CD14-positive monocyte (primary cell): ENCODE measurements around the gene NLE1. TPM values are rescaled to one million over a fixed set of nuclear protein-coding genes. Genes with fewer than 3 reads are reported as not detected.

Experiments
- DNase-seq, 3 donors: peaks; one replicate each; pipeline ENCODE4 v3.0.0-alpha.2; 2011 to 2022
- H2AFZ ChIP-seq: 2 replicates; pipeline ENCODE4 v1.6.0; 2012; ENCODE audit warnings: mild to moderate bottlenecking, low read depth, low read length, inconsistent platforms; ENCODE audit not compliant: insufficient read depth, poor library complexity, severe bottlenecking
- H3K27ac ChIP-seq, 2 donors: 1 replicate in 1 of 2; 2 replicates in 1 of 2; pipeline ENCODE4 v1.5.1; 2012 to 2013; ENCODE audit warnings: low read length in 2 of 2, control low read depth in 1 of 2, inconsistent platforms in 1 of 2, low read depth in 1 of 2, mild to moderate bottlenecking in 1 of 2
- H3K27me3 ChIP-seq, 2 donors: one replicate each; pipeline versions ENCODE4 v1.6.0 to v1.6.1; 2011 to 2013; ENCODE audit warnings: low read length in 2 of 2; ENCODE audit not compliant: control insufficient read depth in 2 of 2, insufficient read depth in 2 of 2
- H3K36me3 ChIP-seq, 2 donors: replicated peaks in 1 of 2; 1 replicate in 1 of 2; 2 replicates in 1 of 2; pipeline versions ENCODE4 v1.5.1 to v1.6.1; 2012 to 2013; ENCODE audit warnings: low read length in 2 of 2, control low read depth in 1 of 2, inconsistent platforms in 1 of 2, mild to moderate bottlenecking in 1 of 2; ENCODE audit not compliant: insufficient read depth in 2 of 2, control insufficient read depth in 1 of 2
- H3K4me1 ChIP-seq, 2 donors: 1 replicate in 1 of 2; 2 replicates in 1 of 2; pipeline versions ENCODE4 v1.5.1 to v1.6.1; 2012 to 2013; ENCODE audit warnings: low read length in 2 of 2, control low read depth in 1 of 2, inconsistent platforms in 1 of 2, mild to moderate bottlenecking in 1 of 2, moderate library complexity in 1 of 2; ENCODE audit not compliant: insufficient read depth in 2 of 2, control insufficient read depth in 1 of 2
- H3K4me2 ChIP-seq: replicated peaks from 2 replicates; pipeline ENCODE3; 2012; ENCODE audit warnings: low read length, moderate library complexity, mild to moderate bottlenecking; ENCODE audit not compliant: poor library complexity, severe bottlenecking; ENCODE audit errors: extremely low read depth
- H3K4me3 ChIP-seq, 3 experiments: fragments of 200-600 bp in 1 of 3; sonication (generic) in 1 of 3; replicated peaks in 1 of 3; 1 replicate in 2 of 3; 2 replicates in 1 of 3; pipeline ENCODE4 v1.5.1; 2011 to 2013; ENCODE audit warnings: low read length in 3 of 3, mild to moderate bottlenecking in 3 of 3, control low read depth in 2 of 3, low read depth in 2 of 3, inconsistent platforms in 1 of 3, moderate library complexity in 1 of 3
- H3K79me2 ChIP-seq: 2 replicates; pipeline ENCODE4 v1.6.0; 2012; ENCODE audit warnings: mild to moderate bottlenecking, control low read depth, inconsistent platforms, low read length, moderate library complexity; ENCODE audit not compliant: insufficient read depth
- H3K9ac ChIP-seq: 2 replicates; pipeline ENCODE4 v1.6.0; 2017; ENCODE audit warnings: low read length, mild to moderate bottlenecking; ENCODE audit not compliant: insufficient read depth, poor library complexity, severe bottlenecking
- H3K9me3 ChIP-seq, 2 donors: replicated peaks in 1 of 2; 1 replicate in 1 of 2; 2 replicates in 1 of 2; pipeline versions ENCODE4 v1.5.1 to v1.6.1; 2012 to 2013; ENCODE audit warnings: low read length in 2 of 2, control low read depth in 1 of 2; ENCODE audit not compliant: control insufficient read depth in 1 of 2, insufficient read depth in 1 of 2
- H4K20me1 ChIP-seq: 2 replicates; pipeline ENCODE4 v1.6.0; 2012; ENCODE audit warnings: mild to moderate bottlenecking, low read length, control low read depth, moderate library complexity; ENCODE audit not compliant: insufficient read depth
- H3K27ac Mint-ChIP-seq, 7 donors: one replicate each; pipeline ENCODE4 v1.8.0; 2020; ENCODE audit warnings: mild to moderate bottlenecking in 7 of 7, mixed read lengths in 7 of 7, moderate library complexity in 6 of 7, inconsistent platforms in 2 of 7
- H3K27me3 Mint-ChIP-seq, 3 donors: one replicate each; pipeline ENCODE4 v1.8.0; 2021 to 2022; ENCODE audit warnings: low read depth in 3 of 3, mild to moderate bottlenecking in 3 of 3, mixed read lengths in 3 of 3, moderate library complexity in 3 of 3, inconsistent platforms in 1 of 3
- H3K36me3 Mint-ChIP-seq, 2 donors: one replicate each; pipeline ENCODE4 v1.8.0; 2020; ENCODE audit warnings: mixed read lengths in 2 of 2, inconsistent platforms in 1 of 2, mild to moderate bottlenecking in 1 of 2
- H3K4me1 Mint-ChIP-seq: one replicate; pipeline ENCODE4 v1.8.0; 2020; ENCODE audit warnings: mild to moderate bottlenecking, mixed read lengths
- H3K4me3 Mint-ChIP-seq, 2 donors: one replicate each; pipeline ENCODE4 v1.8.0; 2020; ENCODE audit warnings: mild to moderate bottlenecking in 2 of 2, mixed read lengths in 2 of 2, moderate library complexity in 1 of 2
- H3K9me3 Mint-ChIP-seq, 7 donors: one replicate each; pipeline ENCODE4 v1.8.0; 2020 to 2022; ENCODE audit warnings: mixed read lengths in 7 of 7, mild to moderate bottlenecking in 6 of 7, moderate library complexity in 6 of 7, inconsistent platforms in 2 of 7
- WGBS: methylation state at CpG from one replicate; pipeline ENCODE4 v1.1.5; 2013; ENCODE audit warnings: missing lambda C conversion rate; ENCODE audit not compliant: insufficient coverage; 5-methylcytosine and 5-hydroxymethylcytosine counted together
- intact Hi-C, 2 donors: fragments of 100-400 bp; cut with micrococcal nuclease; formaldehyde crosslinking; loops; one replicate each; pipeline versions ENCODE4 v1.15.0 to v1.15.1; 2023
- polyA plus RNA-seq, 3 donors: library from polyadenylated mRNA; depleted of rRNA in 1 of 3; unstranded in 2 of 3; stranded (reverse) in 1 of 3; fragments of 300-500 nt in 2 of 3; fragments of >200 nt in 1 of 3; fragmentation: Illumina TruSeq in 2 of 3; gene quantifications; 1 replicate in 2 of 3; 2 replicates in 1 of 3; pipeline ENCODE4 v1.2.3, GENCODE V29; 2012 to 2021
- TF ChIP-seq, protein P1 (sequence below): fragments of 200-600 bp; IDR thresholded peaks from one replicate; pipeline ENCODE4 v1.8.0; 2022; ENCODE audit warnings: antibody characterized with exemption, mild to moderate bottlenecking

NLE1 gene
- polyA plus RNA-seq, 3 donors, result 1.6 to 3.6 (median 2.2) TPM

- Histone ChIP-seq H3K9me3 (no peaks in the 10 kb centered on the region), H3K36me3 (no peaks in the 10 kb centered on the region), H3K27me3 (no peaks in the 10 kb centered on the region), H2AFZ (no peak overlapping the region), H3K4me3 (no peak overlapping the region), H3K4me2 (no peak overlapping the region), H3K9ac (no peak overlapping the region), H4K20me1 (no peaks in the 10 kb centered on the region), H3K4me1 (no peaks in the 10 kb centered on the region), H3K27ac (no peak overlapping the region), H3K79me2 (no peaks in the 10 kb centered on the region)
- no peak for DNase-seq
- TF ChIP-seq, protein P1, sequence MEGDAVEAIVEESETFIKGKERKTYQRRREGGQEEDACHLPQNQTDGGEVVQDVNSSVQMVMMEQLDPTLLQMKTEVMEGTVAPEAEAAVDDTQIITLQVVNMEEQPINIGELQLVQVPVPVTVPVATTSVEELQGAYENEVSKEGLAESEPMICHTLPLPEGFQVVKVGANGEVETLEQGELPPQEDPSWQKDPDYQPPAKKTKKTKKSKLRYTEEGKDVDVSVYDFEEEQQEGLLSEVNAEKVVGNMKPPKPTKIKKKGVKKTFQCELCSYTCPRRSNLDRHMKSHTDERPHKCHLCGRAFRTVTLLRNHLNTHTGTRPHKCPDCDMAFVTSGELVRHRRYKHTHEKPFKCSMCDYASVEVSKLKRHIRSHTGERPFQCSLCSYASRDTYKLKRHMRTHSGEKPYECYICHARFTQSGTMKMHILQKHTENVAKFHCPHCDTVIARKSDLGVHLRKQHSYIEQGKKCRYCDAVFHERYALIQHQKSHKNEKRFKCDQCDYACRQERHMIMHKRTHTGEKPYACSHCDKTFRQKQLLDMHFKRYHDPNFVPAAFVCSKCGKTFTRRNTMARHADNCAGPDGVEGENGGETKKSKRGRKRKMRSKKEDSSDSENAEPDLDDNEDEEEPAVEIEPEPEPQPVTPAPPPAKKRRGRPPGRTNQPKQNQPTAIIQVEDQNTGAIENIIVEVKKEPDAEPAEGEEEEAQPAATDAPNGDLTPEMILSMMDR, result no peak
- H3K4me3 Mint-ChIP-seq, result no peak overlapping the region
- H3K9me3 Mint-ChIP-seq, result peaks cover 0 to 3% (median 0%) of the 10 kb centered on the region in 7 donors
- 90% methylated on average over 3 of the region's 7 CpGs for WGBS
- peaks cover 2 to 9% (median 8%) of the 10 kb centered on the region in 3 donors for H3K27me3 Mint-ChIP-seq
- peaks cover 4% of the 10 kb centered on the region for H3K4me1 Mint-ChIP-seq
- no peaks in the 10 kb centered on the region for H3K36me3 Mint-ChIP-seq
- H3K27ac Mint-ChIP-seq, result peak overlapping the region in 1 of 7 donors; percentile 37
- intact Hi-C loops, result no loop called here
These were observed 13.1 kb upstream of the NLE1 start for GRCh38 chr17:35155246-35155645.

DNA sequence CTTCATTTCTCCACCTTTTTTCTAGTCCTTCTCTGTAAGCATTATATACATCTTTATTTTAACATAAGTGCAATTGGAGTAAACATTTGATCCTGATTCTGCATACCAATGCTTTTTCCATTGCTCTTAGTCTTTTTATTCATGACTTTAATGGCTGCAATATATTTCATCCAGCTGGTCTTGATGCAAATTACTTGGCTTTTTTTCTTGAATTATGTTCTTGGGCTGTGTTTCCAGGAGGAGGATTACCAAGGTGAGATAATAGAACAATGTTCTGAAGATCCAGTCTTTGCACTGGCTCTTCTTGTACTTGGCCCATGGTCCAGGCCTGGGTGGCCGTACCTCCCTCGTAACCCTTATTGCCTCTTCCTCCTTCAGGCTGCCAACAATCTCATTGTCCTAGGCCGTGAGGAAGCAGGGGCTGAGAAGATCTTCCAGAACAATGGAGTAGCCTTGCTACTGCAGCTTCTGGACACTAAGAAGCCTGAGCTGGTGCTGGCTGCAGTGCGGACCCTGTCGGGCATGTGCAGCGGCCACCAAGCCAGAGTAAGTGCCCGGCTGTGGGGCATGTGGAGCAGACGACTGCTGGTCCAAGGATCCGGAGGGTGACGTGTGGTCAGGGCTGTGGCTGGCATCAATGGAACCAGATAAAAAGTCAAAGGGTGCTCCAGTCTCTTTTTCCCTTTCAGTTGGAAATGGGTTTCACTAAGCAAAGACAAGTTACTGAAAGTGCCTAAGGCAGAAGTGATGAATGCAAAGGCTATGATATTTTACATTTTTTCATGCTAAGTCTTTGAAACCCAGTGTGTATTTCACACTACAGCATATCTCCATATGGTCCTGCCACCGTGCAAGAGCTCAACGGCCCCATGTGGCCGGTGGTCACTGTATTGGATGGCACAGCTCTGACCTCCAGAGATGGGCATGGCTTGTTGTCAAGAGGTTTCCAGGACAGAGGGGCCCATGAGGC lies 12.4 kb upstream of the NLE1 start:
- 96% methylated on average over 10 of the region's 13 CpGs for WGBS
- Histone ChIP-seq H3K27me3 (no peaks in the 10 kb centered on the region), H3K4me2 (no peak overlapping the region), H3K9ac (no peak overlapping the region), H3K4me3 (no peak overlapping the region), H3K36me3 (no peaks in the 10 kb centered on the region), H2AFZ (no peak overlapping the region), H3K79me2 (no peaks in the 10 kb centered on the region), H4K20me1 (no peaks in the 10 kb centered on the region), H3K9me3 (no peaks in the 10 kb centered on the region), H3K27ac (no peak overlapping the region), H3K4me1 (no peaks in the 10 kb centered on the region)
- H3K27ac Mint-ChIP-seq, result peak overlapping the region in 1 of 7 donors; percentile 51
- no peak overlapping the region for H3K4me3 Mint-ChIP-seq
- no peaks in the 10 kb centered on the region for H3K36me3 Mint-ChIP-seq
- DNase-seq, result no peak
- TF ChIP-seq, protein P1, result no peak
- H3K27me3 Mint-ChIP-seq, result peaks cover 2 to 9% (median 8%) of the 10 kb centered on the region in 3 donors
- H3K4me1 Mint-ChIP-seq, result no peaks in the 10 kb centered on the region
- H3K9me3 Mint-ChIP-seq, result peaks cover 0 to 3% (median 0%) of the 10 kb centered on the region in 7 donors
- intact Hi-C loops, result no loop called here
